GM21447 (cell line): Measurements from ENCODE around the gene GNB1L.

Experiments
- ATAC-seq: cut with Tn5 transposase; IDR thresholded peaks from one replicate; pipeline ENCODE4 v1.9.1; 2021; ENCODE audit not compliant: unreplicated experiment

The GNB1L gene

GRCh38 chr22:19740586-19740985, 114.1 kb downstream of the GNB1L start:
- ATAC-seq: no peak

- ATAC-seq: no peak
These were observed 114.7 kb downstream of the GNB1L start for GRCh38 chr22:19739911-19740449.

GRCh38 chr22:19739448-19739895, 115.2 kb downstream of the GNB1L start:
- no peak for ATAC-seq

- no peak for ATAC-seq
These were observed 115.8 kb downstream of the GNB1L start for GRCh38 chr22:19738664-19739447.

- ATAC-seq: no peak
These were observed 116.6 kb downstream of the GNB1L start for GRCh38 chr22:19737846-19738663.

- ATAC-seq: no peak
These were observed 118.8 kb downstream of the GNB1L start for GRCh38 chr22:19735665-19736510.

GRCh38 chr22:19734837-19735382, 119.8 kb downstream of the GNB1L start:
- ATAC-seq: no peak

- ATAC-seq: no peak
These were observed 120.5 kb downstream of the GNB1L start for GRCh38 chr22:19734163-19734562.

- ATAC-seq: no peak
These were observed 120.9 kb downstream of the GNB1L start for GRCh38 chr22:19733755-19734154.
